Globus pallidus (tissue), 1 donor: ENCODE data around the gene PHLDA2.

Experiments
- DNase-seq: peaks from one replicate; pipeline ENCODE4 v3.0.0-alpha.2; 2015; ENCODE audit warnings: low spot score

Gene PHLDA2

DNA sequence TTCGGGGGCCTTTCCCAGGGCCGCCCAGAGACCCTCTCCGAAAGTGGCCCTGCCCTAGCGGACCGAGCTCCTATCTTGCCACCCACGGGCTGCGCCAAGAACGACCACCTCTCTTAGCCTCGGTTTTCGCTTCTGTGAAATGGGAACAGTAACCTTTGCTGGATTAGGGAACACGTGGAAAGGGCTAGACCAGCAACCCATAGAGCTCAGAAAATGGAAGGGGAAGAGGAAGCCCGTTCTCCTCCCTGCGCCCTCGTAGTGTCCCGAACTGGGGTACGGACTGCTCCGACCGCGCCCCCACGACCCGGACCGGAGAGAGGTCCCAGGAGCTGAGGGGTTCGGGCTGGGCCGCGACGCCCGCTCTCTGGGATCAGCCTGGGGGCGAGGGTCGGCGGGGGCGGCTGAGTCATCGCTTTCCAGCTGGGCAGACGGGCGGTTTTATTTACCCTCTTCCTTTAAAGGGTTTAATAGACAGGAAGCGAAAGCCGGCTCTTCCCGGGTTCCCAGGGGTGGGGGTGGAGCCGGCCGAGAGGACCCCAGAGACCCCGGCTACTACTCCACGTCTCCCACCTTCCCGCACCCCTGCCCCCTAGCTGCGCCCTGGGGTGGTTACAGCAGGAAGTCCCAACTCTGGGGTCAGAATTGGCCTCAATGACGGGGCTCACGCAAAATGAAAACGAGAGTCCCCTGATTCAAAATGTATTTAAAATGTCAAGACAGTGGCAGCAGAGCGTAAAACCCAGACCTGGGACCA is 907 bp upstream of the PHLDA2 start:
- no peak for DNase-seq

DNA sequence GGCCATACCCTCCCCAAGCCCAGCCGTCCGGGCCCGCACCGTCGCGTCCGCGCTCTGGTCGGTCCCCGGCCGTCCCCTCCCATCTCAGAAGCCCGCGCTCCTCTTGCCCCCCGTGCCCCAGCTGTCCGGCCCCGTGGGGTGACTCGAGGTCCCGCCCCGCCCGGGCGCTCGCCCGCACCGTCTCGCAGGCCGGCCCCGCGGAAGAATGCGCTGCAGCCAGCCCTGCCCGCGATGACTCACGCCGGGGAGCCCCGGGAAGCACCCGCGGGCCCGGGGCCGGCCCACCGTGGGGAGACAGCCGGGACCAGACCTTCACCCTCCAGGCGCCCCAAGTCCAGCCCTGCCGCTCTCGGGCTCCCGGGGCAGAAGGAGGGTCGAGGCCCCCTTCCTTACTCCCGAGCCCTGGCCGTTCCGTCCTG is 320 bp upstream of the PHLDA2 start:
- no peak for DNase-seq

DNA sequence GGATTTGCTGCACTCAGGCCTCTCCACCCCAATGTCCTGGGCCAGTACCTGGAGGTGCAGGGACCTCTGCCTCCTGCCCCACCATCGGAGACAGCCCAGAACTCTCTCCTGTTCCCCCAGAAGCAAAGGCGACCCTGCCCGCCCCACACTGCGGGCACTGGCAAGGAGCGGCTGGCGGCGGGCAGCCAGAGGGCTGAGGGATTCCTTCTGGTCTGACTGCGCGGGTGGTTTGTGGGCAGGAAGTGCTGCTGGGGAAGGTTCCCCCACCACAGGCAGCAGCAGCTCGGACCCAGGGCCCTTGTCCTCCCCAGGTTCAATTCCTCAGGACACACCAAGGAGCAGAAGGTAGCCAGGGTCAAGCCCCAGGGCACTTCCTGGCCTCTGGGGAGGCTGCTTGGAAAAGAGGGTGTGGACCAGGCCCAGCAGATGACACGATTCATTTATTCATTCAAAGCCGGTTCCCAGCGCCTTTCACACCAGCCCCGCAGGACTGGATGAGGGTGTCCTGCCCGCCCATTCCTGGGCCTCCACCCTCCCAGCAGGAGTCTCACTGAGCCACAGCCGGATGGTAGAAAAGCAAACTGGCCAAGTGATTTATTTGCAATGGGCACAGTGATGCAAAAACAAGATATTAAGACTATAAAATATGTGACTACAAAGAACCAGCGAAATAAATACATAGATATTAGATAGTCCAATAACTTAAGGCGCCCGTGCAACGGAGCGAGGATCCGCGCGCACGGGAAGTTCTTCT is 1.2 kb downstream of the PHLDA2 start:
- DNase-seq, result no peak

DNA sequence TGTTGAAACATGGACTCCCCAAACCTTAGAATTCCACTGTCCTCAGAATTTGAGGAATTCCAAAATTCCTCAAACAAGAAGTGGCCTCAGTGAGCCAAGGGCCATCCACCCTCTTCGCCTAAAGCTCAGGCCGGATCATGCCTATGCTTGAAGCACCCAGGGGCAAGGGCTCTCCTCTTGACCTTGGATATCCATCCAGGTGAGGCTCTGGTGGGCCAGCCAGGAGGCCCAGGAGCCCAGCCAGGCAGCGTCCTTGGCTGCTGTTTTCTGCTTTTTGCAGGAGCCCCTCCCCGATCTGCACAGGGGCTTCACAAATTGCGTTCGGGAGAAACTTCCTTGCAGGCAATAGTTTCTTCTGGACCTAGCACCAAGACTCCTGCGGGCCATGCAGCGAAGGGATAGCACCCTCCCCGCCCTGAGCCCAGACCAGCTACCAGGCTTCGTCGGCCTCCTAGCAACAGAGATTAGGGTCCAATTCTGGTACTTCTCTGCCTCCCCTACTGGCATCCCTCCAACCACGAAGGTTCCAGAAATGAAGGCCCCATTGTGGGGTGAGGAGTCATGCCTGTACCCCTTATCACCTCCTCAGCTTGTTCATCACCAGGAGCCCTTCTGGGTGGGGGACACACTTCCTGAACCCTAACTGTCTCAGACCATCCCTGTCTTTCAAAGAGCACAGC is 2.0 kb downstream of the PHLDA2 start:
- no peak for DNase-seq

DNA sequence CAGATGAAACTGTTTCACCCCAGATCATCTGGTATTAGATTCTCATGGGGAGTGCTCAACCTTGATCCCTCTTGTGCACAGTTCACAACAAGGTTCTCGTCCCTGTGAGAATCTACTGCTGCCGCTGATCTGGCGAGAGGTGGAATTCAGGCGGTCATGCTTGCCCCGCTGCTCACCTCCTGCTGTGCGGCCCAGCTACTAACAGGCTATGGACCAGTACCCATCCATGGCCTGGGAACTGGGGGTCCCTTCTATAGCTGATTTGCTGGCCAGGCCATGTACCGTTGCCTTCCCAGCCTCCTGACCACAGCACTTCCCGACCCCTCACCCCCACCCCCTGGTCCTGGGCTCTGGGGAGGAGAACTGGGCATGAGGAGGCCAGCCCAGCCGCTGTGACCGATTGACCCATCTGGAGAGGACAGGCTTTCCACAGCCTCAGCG is 2.6 kb downstream of the PHLDA2 start:
- DNase-seq, result no peak

DNA sequence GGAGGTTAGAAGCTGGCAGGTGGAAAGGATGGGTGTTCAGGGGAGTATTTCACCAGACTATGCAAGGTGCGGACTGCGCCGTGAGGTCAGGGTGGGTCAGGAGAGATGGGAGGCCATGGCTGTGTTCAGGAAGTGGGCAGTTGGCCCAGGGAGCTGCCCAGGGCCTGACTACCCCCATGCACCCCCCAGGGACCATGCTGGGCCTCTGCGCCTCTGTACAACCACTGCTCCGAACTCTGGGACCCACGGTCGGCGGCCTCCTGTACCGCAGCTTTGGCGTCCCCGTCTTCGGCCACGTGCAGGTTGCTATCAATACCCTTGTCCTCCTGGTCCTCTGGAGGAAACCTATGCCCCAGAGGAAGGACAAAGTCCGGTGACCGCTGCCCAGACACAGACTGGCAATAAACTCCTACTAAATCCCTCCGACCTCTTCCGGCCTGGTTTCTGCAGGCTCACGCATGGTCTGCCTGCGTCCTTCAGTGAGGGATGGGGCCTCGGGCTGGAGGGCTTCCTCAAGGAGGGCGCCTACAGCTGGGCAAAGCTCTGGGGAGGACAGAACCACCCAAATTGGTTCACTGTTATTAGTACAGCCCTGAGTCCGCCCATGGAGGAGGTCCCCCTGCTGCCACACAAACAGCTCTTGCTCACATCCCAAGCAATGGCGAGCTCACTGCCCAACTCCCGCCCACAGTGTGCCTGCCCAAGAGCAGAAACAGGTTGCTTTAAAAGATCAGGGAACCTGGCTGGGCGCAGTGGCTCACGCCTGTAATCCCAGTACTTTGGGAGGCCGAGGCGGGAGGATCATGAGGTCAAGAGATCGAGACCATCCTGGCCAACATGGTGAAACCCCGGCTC is 4.2 kb downstream of the PHLDA2 start:
- DNase-seq, result no peak

DNA sequence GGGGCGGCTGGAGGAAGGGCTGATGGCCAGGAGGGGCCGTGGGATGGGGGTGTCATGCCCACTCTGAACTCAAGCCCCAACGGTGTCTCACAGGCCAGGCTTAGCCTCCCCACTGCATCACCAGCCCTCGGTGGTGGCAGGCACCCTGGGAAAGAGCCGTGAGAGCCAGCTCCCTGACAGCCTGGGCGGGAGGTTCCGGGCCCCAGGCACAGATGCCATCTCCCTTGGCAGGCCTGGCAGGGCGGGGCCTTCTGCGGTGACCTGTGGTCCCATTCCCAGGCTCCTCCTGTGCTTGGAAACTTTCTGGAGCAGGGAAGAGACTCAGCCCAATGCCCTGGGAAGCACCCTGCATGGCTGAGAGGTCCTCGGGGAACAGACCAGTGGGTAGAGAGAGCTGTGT is 4.8 kb downstream of the PHLDA2 start:
- no peak for DNase-seq

DNA sequence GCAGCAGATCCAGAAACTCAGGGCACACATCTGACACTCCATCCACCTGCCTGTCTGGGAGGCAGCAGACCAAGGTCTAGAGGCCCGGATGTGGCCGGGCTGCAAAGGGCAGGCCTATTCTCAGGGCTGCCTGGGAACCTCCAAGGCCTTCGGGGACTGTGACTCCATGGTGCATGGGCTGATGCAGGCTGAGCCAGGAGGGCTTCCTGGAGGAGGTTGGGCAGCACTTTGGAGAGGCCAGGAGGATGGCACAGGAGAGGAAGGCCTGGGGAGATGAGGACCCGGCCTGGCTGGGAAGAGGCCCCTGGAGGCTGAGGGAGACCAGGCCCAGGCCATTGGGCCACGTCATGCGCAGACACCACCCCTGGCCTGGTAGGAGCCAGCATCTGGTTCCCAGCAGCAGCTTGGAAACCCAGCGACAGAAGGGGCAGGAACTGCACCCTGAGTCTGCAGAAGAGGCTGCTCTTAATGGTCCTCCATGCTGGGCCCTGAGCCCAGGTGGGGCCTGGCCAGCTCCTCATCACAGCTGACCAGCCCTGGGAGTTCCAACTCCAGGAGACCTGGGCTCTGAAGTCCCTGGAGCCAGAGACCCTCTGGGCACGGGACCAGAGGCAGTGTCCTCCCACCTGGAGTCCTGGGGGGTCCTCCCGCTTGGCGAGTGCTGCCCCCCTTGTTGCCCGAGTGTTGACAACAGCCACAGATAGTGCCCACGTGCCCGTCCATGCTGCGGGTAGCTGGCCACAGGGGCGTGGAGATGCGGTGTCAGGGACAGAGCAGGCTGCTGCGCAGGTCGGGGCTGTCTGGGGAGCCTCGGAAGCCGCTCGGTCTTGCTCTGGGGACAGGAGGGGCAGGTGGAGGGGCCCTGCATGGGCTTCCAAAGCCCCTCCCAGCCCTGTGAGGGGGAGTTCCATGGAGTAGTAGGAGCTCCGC is 5.5 kb downstream of the PHLDA2 start:
- no peak for DNase-seq

DNA sequence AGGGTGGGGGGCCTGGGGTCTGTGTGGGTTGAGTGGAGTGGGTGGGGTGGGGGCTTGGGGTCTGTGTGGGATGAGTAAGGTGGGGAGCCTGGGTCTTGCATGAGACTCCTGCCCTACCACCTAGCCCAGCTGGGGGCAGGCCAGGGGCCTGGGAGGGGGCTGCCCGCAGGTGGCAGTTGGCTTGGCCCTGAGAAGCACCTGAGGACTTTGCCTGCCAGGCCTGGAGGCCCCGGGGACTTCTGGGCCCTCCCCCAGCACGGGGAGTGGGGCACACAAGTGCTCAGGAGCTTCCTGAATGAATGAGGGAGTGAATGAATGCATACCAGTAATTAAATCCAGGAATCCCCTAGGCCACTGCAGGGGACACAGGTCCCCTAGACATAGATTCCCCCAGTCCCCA is 6.6 kb downstream of the PHLDA2 start:
- DNase-seq, result no peak

DNA sequence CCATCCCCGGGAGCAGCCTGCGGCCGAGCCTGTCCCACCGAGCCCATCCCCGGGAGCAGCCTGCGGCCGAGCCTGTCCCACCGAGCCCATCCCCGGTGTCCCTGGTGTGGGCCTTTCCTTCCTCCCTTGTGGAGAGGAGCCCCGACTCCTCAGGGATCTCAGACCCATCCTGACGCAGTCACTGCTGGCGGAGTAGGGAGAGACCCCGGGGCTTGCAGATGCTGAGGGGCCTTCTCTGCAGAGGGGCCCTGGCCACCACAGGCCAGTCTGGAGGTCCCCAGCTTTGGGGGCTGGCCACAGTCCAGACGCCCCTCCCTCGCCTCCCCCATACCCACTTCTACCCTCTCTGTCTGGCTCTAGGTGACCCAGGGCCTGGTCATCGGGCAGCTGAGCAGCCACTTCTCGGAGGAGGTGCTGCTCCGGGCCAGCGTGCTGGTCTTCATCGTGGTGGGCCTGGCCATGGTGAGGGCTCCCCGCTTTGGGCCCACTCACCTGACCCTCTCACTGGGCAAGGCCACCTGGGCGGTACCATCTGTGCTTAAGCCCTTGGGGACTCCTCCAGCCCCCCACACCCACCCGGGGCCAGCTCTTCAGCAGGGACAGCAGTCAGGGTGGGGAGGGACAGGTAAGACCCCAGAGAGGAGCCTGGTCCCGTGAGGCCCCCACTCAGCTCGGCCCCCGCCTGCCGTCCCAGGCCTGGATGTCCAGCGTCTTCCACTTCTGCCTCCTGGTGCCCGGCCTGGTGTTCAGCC is 7.3 kb downstream of the PHLDA2 start:
- no peak for DNase-seq

DNA sequence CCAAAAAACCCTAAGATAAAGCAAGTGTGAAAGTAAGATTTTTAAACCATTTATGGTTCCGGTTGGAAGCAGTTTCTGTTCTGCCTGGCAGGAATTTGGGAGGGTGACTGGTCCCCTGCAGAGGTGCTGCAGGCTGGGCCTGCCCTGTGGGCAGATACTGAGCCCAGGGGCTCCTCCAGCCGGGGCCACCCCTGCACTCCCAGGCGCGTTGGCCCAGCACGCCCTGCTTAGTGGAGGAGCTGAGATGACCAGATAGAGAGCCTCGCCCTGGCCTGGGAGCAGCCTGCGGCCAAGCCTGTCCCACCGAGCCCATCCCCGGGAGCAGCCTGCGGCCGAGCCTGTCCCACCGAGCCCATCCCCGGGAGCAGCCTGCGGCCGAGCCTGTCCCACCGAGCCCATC is 8.0 kb downstream of the PHLDA2 start:
- no peak for DNase-seq

DNA sequence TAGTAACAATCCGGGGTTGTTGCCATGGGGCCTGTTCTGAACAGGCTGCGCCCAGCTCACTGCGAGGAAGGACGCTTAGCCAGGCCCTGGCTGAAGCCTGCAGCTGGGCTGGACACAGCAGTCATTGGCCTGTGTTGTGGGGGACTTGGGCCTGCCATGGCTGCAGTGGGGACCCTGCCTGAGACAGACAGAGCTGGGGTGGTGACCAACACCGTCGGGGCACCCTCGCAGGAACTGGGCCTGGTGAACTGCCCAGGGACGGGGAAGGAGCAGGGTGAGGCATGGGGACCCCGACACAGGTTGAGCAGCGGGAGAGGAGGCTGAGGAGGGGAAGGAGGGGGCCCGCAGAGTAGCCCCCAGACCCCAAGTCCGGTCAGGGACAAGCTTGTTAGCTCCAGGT is 8.9 kb downstream of the PHLDA2 start:
- no peak for DNase-seq

DNA sequence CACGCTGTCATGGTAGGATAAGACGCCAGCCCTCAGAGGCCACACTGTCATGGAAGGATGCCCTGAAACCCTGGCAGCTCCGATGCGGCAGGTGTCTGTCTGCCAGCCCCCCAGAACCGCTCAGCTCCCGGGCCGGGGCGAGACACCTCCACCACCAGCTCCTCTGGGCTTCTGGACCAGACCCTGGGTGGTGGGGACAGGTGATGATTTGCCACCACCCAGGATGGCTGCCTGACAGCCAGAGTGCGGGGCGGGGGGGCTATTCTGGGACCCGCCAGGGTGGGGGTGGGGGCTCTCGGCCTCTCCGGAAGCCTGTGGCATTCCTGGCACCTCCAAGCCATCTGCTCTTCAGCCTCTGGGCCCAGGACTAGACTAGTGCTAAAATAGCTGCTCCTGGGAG is 9.4 kb downstream of the PHLDA2 start:
- DNase-seq, result no peak

DNA sequence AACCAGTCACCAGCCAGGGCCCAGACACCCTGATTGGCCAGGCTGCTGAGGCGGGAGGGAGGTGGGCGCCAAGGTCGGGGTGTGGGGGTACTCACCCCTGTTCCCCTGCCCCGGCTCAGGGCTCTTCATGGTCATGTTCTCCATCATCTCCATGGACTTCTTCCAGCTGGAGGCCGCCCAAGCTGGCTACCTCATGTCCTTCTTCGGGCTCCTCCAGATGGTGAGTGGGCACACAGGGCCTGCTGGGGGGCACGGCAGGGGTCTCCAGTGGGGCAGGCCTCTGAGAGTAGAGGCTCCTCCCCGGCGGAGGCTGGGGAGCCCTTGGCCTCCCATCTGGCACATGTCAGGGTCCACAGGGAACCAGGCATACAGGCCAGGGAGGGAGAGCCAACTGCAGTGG is 10.0 kb downstream of the PHLDA2 start:
- DNase-seq, result no peak

DNA sequence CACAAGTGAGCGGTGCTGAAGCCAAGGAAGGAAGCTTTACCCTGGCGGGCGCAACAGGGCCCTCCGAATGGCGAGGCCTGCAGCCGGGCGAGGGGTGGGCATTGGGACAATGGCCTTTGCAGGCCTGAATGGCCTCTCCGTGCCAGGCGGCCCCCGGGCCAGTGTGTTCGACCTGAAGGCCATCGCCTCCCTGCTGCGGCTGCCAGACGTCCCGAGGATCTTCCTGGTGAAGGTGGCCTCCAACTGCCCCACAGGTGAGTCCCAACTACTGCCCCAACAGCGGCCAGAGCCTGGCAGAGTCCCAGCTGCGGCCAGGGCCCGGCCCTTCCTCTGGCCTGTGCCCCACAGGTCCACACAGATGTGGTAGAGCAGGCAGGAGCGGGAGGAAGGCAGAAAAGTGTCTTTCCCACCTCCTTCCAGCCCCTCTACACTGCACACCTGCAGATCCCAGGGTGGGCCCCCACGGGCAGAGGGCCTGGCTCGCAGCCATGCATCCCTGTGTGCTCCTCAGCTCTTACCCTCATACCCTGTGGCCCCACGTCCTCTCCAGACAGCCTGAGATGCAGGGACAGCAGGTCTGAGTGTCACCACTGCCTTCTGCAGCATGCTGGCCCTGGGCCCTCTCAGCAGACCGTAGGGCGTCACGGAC is 11.3 kb downstream of the PHLDA2 start:
- no peak for DNase-seq

DNA sequence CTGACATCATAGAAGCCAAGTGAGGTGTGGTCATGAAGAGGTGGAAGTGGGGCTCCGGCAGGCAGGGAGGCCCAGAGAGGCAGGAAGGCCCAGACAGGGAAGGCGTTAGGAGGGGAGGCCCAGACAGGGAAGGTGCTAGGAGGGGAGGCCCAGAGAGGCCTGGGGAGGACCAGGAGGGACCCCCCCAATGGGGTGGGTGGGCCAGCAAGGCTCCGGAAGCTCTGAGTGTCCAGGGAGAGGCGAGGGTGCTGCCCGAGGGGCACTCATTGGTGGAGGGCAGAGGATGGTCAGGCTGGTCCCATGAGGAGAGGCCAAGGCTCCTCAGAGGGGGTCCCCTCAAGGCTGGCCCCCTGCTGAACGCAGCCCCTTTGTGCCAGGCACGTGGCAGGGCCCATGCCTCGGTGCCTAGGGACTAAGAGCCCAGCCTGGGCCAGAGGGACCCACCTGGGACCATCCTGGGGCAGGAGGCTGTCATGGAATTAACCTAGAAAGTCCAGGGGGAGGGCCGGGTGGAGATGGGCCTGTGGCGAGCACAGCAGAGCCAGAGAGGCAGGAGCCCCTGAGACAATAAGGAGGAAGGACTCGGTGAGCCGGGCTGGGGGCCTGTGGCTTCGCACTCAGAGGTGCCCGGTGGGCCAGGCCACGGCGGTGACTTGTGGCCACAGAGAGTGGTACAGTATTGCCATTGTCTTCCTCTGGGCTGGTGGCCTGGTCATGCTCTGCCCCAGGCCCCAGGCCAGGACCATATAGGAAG is 12.2 kb downstream of the PHLDA2 start:
- no peak for DNase-seq

DNA sequence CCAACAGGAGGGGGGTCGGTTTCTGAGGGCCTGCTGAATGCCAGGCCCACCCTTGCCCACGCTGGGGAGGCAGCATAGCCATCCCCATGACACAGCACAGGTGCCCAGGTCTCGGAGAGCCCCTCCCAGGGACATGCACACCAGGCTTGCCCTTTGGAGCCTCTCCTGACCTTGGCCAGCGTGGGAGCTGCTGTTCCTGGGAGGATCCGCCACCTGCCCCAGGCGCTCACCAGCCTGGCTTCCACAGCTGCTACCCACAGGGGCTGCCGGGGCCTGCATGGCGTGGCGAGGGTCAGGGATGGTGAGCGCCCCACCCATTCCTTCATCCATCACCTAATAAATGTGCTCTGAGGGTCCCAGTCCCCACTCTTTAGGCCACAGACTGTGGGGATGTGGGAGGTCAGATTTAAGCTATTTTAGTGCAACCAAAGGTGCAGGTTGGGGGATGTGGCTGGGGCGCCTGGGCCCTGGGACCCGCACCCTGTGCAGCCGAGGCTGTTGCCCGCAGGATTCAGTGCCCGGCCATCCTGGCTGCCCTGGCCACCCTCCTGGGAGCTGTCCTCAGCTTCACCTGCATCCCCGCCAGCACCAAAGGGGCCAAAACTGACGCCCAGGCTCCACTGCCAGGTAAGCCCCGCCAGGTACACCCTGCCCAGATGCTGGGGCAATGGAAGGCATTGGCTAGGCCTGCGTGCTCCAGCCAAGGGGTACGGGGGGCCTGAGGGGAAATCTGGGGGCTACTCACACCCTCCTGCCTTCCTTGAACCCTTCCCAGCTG is 12.9 kb downstream of the PHLDA2 start:
- no peak for DNase-seq

DNA sequence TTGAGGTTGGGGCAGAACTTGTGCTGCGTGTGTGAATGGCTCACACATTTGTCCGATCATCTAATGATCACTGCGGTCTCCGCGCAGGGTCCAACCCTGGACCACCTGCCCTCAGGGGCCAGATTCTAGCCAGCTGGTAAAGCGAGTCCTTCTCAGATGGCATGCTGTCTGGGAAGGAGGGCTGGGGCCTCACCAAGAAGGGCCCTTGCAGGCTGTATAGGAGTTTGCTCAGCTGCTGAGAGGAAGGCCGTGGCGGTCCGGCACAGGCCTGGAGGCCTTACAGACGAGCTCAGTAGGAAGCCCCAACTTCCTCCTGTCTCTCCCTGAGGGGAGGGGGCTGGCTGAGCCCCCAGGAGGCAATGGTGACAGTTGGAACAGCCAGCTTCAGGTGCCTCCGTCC is 13.7 kb downstream of the PHLDA2 start:
- DNase-seq, result no peak
